ENCODE data around the gene NYNRIN.

DNA sequence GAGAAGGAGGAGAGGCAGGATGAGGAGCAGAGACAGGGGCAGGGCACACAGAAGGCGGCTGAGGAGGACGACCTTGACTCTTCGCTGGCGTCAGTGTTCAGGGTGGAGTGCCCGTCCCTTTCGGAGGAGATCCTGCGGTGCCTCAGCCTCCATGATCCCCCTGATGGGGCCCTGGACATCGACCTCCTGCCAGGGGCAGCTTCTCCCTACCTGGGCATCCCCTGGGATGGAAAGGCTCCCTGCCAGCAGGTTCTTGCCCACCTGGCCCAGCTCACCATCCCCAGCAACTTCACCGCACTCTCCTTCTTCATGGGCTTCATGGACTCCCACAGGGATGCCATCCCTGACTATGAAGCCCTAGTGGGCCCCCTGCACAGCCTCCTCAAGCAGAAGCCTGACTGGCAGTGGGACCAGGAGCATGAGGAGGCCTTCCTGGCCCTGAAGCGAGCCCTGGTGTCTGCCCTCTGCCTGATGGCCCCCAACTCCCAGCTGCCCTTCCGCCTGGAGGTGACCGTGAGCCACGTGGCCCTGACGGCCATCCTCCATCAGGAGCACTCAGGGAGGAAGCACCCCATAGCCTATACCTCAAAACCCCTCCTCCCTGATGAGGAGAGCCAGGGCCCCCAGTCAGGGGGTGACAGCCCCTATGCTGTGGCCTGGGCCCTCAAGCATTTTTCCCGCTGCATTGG, 16.1 kb downstream of the NYNRIN start:
- TF ChIP-seq, protein P1, sequence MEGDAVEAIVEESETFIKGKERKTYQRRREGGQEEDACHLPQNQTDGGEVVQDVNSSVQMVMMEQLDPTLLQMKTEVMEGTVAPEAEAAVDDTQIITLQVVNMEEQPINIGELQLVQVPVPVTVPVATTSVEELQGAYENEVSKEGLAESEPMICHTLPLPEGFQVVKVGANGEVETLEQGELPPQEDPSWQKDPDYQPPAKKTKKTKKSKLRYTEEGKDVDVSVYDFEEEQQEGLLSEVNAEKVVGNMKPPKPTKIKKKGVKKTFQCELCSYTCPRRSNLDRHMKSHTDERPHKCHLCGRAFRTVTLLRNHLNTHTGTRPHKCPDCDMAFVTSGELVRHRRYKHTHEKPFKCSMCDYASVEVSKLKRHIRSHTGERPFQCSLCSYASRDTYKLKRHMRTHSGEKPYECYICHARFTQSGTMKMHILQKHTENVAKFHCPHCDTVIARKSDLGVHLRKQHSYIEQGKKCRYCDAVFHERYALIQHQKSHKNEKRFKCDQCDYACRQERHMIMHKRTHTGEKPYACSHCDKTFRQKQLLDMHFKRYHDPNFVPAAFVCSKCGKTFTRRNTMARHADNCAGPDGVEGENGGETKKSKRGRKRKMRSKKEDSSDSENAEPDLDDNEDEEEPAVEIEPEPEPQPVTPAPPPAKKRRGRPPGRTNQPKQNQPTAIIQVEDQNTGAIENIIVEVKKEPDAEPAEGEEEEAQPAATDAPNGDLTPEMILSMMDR (IDR thresholded peaks at IDR 0.05), result no peak
- TF ChIP-seq EZH2phosphoT487 (IDR thresholded peaks at IDR 0.05) (no peak), EZH2 (IDR thresholded peaks at IDR 0.05) (no peak)
